Activated T-cell treated with anti-CD3 and anti-CD28 coated beads for 24 hours (primary cell): ENCODE measurements around the gene TEX22.

Experiments used
- DNase-seq: peaks from one replicate; pipeline ENCODE4 v3.0.0-alpha.2; 2020; ENCODE audit warnings: low read depth

TEX22 gene

DNA sequence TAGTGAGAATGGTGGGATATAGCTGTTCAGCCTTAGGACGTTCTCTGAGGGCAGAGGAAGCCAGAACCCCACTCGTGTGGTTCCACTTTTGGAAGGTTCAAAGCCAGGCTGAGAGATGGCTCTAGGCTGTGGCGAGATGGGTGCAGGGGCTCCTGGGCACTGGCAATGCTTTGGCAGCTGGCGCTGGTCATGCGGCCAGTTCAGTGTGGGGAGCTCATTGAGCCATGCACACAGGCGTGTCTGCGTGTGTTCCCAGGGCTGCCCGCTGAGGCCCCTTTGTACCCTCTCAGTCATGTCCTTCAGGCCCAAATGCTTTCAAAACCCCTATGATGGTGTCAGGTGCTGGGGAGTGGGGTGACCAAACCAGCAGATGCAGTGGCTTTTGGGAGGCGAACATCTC is 1.7 kb downstream of the TEX22 start:
- DNase-seq = no peak

DNA sequence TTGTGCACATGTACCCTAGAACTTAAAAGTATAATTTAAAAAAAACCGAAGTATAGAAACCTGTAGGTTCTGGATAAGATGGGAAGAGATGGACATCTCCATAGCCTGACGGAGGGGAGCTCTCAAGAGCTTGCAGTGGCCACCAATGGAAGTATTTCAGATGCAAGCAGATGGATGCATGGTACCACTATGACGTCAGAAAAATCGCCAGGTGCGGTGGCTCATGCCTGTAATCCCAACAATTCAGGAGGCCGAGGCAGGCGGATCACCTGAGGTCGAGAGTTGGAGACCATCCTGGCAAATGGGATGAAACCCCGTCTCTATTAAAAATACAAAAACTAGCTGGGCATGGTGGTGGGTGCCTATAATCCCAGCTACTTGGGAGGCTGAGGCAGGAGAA is 3.4 kb downstream of the TEX22 start:
- no peak for DNase-seq

DNA sequence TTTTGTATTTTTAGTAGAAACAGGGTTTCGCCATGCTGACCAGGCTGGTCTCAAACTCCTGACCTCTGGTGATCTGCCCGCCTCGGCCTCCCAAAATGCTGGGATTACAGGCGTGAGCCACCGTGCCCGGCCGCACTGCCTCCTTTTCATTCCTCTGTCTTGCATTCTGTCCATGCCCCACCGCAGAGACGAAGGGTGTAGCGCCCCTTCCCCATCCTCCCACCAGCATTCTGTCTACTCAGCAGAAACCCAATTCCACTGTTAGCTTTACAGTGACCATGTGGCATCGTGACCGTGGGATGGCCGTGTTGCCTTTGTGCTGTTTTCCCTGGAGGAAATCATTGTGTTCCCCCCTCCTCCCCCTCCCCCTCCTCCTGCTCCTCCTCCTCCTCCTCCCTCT is 10.3 kb downstream of the TEX22 start:
- no peak for DNase-seq

DNA sequence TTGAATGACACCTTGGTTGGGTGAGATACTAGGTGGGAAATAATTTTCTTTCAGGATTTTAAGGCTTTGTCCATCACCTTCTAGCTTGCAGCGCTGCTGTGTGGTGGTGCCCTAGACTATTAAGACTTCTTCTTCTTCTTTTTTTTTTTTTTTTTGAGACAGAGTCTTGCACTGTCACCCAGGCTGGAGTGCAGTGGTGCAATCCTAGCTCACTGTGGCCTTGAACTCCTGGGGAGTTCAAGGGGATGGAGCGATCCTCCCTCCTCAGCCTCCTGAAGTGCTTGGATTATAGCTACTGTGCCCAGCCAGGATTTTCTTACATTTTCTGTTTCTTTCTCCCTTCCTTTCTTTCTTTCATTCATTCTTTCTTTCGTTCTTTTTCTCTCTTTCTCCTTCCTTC is 11.0 kb downstream of the TEX22 start:
- no peak for DNase-seq

DNA sequence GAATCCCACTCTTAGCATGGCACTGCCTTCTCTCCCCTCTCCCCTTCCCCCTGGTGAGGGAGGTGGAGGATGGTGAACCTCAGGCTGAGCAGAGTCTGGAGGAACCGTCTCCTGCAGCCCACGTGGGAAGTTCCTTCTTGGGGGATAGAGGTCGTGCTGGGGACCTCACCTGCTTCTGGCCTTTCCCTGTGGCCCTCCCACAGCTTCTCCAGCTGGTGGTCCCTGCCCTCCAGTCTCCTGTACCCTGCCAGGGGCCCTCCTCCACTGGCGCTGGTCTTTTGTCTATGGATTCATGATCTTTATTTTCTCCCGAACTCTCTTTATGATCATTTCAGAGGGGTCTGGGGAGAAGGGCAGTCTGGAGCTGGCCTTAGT is 12.3 kb downstream of the TEX22 start:
- DNase-seq = no peak

DNA sequence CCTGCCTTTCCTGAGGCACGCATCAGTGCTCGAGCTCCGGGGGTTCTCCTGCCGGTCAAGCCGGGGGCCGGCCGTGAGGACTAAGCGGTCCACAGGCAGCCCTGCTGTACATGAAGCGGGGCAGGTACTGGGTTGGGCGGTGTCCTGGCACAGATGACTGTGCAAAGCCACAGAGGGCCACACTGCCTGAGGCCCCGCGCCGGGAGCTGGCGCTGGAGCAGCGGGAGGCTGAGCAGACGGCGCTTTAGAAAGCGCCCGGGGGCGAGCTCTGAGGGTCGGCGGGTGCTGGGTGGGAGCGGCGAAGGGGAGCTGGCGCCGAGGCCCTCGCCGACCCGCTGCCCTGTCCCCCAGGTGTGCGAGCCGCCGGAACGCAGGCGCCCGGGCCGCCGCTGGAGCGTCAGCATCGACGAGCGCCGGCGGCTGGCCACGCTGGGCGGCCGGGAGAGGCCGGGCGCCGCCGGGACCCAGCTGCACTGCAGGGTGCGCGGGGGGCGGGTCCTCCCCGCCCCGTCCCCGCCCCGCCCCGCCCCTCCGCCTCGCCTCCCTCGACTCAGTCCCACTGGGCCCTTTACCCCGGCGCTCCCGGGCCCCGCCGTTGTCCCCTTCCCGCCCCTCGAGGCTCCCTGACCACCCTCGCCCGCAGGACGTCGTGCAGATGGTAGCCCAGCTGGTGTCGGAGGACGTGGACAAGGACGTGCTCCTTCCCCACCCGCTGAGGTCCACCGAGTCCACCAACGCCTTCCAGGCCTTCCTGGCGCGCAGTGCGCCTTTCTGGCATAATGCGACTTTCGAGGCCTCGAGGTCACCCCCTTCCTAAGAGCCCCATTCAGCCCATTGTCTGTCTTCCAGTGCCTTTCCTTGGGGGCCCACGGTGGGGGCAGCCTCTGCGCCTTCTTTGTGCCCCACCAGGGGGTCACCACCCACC is 12.9 kb downstream of the TEX22 start:
- DNase-seq = no peak

DNA sequence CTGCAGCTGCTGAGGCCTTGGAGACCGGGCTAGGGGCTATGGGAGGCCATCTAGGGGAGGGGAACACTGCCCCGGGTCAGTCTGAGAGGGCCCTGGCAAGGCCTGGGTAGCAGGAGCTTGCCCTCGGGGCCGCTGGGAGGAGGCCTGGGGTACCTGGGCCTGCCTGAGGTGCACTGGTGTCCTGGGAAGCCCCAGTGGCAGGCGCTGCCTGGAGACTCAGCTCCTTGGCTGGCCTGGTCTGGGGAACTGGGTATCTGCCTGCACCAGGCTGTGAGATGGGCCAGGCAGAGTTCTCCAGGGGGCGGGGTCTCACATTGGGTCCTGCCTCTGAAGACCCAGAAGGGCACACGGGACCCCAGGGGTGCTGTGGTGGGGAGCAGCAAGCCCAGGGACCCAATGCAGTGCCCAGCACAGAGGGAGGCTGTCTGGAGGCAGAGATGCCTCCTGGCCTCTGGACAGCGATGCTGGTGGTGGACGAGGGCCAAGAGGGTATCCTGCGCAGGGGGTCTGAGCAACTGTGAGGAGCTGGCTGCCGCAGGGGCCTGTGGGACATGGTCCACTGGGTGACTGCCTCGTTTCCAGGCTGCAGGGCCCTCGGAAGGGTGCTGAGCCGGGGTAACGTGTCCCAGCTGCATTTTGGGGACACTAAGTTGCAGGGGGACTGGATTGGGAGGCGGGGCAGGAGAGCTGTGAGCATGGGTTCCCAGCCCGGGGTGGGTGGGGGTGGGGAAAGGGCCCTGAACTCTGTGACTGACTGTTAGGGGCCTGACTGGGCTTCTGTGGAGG is 13.8 kb downstream of the TEX22 start:
- DNase-seq = no peak

DNA sequence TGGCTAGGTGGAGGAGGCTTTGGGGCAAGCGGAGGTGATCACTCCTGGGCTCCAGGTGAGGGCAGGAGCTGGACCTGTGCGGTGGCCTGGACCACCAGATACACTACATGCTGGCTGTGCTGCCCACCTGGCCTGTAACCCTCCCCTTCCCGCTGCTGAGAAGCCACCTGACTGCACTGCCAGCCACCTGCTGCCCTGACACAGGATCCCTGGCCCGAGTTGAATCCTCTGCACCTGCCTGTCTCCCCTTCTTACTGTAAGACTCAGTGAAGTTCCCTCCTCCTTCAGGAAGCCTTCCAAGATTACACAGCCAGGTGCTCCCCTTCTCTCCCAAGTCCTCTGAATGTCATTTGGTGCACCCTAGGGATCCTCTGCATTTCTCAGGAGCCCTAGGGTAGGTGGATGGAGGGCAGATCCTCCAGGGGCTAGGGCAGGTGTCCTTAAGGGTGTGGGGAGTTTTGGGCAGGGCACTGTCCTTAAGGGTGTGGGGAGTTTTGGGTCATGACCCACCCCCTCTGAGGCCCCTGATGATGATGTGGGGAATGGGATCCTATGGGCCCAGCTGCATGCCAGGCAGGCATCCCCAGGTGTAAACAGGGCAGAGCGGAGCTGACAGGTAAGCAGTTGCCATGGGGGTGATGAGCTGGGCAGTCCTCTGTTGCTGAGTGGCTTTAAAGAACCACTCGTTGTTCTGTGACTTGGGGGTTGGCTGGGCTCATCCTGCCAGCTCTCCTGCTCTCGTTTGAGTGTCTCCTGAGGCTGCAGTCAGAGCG is 14.6 kb downstream of the TEX22 start:
- no peak for DNase-seq

DNA sequence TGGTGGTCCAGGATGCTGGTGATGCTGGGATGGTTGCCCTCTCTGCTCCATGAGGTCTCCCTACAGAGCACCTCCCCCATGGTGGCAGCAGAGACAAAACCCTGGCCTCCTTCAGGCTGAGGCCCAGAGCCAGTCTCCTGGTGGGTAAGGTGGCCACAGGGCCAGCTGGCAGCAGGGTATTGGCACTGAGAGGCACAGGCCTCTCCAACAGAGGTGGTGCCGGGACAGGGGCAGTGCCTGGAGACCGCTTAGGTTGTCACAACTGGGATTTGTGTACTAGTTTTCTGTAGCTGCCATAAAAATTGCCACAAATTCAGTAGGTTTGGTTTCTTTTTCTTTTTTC is 15.2 kb downstream of the TEX22 start:
- DNase-seq = no peak

DNA sequence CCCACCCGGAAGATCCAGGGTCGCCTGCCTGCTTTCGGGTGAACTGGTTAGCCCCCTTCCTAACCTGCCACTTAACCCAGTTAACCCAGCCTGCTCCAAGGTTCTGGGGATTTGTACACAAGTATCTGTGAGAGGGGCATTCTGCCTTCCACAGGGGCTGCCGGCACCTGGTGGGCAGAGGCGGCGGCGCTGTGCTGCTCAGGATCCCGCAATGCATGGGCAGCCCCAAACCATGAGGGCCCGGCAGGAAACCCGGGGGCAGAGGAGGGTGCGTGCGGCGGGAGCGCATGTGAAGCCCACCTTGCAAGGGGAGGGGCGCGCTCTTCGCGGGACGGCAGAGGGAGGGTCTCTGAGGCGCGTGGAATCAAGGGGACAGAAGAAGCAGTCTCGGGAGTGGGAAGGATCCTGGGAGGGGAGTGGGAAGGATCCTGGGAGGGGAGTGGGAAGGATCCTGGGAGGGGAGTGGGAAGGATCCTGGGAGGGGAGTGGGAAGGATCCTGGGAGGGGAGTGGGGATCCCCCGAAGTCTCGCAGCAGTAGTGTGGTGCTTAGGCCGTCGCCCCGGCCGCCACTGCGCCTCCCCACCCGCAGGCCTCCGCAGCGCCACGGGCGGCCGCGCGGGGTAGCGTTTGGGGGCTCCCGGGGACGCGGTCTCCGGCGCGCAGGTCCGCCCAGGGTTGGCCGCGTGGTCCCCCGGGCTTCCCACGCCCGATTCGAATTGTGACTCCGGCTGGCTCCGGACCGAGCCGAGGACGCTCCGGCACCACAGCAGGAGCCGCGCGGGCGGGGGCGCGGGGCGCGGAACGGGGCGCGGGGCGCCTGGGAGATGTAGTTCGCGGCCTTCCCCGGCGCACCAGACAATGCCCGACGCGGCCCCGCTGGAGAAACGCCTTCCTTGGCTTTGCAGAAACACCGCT is 16.4 kb downstream of the TEX22 start:
- peak; percentile 64 for DNase-seq

DNA sequence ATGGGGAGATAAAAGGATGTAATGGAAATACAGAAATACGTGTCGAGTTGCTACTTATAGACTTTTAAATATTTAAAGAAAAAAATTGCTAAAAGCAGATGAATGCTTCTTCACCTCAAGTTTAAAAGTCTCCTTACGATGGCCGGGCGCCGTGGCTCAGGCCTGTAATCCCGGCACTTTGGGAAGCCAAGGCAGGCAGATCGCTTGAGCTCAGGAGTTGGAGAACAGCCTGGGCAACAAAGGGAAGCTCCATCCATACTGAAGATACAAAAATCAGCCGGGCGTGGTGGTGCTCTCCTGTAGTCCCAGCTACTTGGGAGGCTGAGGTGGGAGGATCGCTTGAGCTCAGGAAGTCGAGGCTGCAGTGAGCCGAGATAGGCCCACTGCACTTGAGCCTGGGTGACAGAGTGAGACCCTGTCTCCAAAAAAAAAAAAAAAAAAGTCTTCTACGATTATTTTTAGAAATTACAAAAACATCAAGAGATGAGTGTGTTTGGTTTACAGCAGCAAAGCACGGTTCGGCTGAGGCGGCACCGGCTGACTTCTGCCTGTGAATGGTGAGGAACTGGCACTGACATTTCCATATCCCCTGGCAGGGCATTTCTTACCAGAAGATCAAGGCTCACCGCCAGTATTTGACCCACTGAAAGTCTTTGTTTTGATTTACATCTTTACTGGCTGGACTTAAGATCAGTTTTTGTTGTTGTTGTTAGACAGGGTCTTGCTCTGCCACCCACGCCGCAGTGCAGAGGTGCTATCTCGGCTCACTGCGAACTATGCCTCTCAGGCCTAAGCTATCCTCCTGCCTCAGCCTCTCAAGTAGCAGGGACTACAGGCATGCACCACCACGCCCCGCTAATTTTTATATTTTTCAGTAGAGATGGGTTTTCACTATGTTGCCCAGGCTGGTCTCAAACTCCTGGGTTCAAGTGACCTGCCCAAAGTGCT is 17.4 kb downstream of the TEX22 start:
- no peak for DNase-seq

DNA sequence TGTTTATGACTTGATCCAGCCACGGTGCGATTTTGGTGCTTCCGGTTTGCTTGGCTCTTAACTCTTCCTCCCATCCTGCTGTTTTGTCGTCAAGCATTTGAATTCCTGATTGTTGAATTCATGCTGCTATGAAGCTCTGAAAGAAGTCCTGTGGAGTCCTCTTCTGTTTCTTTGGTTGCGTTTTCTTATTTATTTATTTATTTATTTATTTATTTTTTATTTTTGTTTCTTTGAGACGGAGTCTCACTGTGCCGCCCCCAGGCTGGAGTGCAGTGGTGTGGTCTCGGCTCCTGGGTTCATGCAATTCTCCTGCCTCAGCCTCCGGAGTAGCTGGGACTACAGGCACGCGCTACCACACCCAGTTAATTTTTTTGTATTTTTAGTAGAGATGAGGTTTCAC is 18.3 kb downstream of the TEX22 start:
- DNase-seq = no peak

DNA sequence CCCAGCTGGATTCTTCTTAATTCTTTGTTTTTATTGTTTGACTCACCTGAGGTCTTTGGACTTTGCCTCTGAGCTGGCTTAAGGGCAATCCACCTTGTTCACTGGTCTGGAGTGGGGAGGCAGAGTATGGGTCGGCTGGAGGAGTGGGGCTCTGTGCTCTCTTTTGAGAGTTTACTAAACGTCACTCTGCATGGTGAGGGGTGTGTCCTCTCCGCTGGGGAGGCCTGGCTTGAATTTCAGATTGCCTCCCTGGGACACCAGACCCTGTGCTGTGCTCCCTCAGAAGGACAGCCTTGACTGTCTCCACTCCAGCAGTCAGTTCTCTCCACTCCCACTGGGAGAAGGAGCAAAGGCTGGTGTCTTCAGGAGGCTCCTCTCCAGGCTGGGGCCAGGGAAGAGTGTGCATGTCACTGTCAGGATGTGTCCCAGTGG is 19.4 kb downstream of the TEX22 start:
- DNase-seq = no peak

DNA sequence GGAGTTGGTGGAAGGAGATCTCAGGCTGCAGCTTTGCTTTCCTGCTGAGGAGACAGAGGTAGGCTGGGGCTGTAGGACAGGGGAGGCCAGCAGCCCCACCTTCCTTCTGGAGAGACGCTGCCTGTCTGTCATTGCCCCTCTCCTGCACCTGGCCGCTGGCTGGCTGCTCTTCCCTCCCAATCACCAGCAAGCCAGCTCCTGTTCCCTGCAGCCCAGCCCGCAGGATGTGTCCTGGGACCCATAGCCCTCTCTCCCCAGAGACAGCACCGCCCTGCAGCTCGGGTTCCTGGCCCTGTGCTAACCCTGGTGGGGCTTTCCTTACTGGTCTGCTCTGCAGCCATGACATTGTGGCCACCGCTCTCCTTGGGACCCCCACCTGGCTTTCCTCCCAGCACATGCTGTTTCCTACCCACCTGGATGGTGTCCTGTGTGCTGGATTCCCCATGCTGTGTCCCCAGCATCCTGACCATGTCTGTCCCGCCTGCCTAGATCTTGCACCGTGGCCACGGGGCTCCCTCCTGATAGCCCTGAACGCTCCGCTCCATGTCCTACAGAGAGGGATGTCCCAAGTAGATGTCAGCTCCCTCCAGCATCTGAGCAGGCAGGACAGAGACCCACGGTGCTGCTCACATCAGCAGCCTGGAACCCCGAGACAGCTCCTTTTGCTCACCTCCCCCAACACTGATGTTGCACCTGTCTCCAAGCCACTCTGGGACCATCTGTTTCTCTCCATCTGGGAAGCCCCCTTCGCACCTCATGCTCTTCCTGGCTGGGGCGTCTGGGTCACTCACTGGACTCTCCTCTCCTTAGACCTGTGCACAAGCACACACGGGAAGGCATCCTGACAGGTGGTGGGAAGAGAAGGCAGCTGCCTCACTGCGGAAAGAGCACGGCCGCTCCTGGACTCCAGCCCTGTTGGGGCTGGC is 20.2 kb downstream of the TEX22 start:
- no peak for DNase-seq

DNA sequence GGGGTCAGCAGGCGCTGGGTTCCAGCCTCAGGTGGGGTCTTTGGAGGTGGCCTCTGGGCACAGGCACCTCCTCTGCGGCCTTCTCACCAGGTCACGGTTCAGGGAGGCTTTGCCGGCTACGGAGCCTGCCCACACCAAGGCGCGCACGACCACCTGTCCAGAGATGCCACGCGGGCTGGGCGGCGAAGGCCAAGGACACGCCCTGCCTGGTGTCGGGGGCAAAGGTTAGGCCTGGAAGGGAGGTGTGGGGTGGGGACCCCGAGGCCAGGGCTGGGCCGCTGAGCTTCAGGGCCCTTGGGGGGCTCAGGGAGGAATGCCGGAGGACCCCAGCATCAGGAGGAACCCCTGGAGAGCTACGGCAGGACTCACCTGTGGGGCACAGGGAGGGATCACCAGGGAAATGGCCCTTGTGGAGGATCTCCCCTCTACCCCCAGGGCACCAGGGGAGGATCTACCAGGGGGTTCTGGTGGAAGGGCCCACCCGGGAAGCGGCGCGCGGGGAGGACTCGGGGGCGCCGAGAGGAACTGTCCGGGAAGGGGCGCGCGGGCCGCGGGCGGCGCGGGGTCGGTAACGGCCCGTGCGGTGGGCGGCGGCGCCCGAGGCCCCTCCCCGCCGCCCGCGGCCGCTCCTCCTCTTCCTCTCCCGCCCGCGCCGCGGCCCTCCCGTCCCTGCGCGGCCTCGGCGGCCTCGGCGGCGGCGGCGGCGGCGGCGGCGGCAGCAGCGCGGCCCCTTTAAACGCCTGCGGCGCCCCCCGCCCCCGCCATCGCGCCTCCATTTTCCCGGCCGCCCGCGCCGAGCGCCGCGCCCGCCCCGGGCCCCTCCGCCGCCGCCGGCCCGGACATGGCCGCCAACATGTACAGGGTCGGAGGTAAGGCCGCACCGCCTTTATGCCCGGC is 21.1 kb downstream of the TEX22 start, which contains the start of gene MTA1:
MTA1 (plus strand) TSS at position 633 of the 897 bp plus-strand sequence; CDS start at position 842, 209 bp downstream.
- no peak for DNase-seq

DNA sequence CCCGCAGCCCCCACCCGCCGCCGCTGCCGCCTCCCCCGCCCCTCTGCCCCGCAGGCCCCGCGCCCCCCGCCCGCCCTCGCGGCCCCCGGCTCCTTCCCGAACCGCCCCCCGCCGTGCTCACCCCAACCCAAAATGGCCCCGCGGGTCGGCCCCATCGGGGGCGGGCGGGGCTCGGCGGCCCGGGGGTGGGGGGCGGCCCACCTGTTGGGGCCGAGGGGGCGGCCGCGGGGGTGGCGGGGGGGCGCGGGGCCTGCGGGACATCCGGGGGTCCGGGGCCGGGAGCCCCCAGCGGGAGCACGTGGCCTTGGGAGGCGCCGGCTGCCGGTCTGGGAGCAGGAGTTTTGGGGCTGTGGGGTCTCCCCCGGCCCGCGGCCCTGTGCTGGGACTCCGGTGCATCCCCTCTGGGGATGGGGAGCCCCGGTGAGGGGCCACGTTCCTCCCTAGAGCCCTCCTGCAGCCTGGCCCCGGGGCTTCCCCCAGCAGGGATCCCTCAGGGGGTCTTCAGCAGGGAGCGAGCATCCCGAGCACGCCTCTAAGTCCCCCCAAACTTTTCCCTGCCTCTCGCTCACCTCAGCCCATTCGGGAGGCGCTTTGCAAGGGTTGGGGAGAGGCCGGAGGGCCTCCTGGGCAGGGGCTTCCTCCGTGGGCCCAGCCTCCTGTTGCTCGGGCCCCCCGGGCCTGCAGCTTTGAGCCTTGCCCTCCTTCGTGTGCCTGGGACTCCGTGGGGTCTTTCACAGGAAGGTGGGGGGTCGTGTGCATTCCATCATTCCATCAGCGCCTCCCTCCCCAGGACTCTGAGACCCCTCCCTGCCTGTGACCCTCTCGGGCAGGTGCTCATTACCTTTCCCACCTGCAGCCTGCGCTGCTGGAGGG is 22.0 kb downstream of the TEX22 start:
- DNase-seq = no peak
